ENCODE measurements around the gene METRNL.
A peak's percentile ranks its signal among the peaks of the same experiment; 100 is the strongest.

Gene METRNL

DNA sequence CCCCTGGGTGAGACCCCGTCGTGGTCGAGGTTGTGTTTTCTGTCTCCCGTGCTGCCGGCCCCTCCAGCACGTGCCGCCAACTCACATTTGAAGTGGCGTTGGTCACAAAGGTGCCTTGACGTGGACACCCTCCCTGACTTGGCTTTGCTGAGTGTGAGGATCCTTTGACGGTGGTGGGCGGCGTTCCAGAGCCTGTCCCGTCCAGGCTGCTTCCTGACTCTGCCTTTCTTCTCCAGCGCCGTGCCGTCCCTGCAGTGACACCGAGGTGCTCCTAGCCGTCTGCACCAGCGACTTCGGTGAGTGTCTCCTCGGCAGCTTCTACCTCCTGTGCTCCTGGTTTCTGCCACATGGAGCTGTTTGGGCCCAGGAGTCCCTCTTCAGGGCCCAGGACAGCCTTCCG lies 13.5 kb downstream of the METRNL start:
- ATAC-seq (ENCODE audit: low read depth) = no peak
- peaks cover 21% of the 10 kb centered on the region for H3K4me1 ChIP-seq (ENCODE audit: insufficient read depth, poor library complexity, severe bottlenecking)

DNA sequence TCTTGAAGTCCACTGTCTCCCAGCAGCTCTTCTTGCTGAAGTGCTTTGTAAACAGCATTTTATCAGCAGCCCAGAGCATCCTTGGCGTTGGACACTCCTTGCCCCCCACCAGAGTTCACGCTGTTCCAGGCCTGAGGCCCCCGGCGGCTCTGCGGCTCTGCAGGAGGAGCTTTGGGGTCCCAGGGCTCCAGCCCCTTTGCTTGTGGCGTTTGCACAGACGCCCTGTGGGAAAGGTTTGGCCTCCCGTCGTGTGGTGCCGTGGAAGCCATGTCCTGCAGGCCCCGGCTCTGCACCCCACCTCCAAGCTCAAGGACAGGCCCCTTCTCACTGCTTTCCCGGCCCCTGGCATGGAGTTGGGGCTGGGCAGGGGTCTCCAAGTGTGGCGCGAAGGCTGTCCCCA lies 14.1 kb downstream of the METRNL start:
- Histone ChIP-seq H3K9me3 (ENCODE audit: severe bottlenecking) (no peaks in the 10 kb centered on the region), H3K27ac (ENCODE audit: poor library complexity, severe bottlenecking) (no peak overlapping the region), H3K27me3 (ENCODE audit: insufficient read depth, poor library complexity, severe bottlenecking) (no peaks in the 10 kb centered on the region), H3K4me1 (ENCODE audit: insufficient read depth, poor library complexity, severe bottlenecking) (peaks cover 21% of the 10 kb centered on the region), H3K4me3 (ENCODE audit: severe bottlenecking) (no peak overlapping the region), H3K36me3 (ENCODE audit: low read depth) (peaks cover 5% of the 10 kb centered on the region; the same call in 1 of the 2 replicates)
- TF ChIP-seq, protein P1, sequence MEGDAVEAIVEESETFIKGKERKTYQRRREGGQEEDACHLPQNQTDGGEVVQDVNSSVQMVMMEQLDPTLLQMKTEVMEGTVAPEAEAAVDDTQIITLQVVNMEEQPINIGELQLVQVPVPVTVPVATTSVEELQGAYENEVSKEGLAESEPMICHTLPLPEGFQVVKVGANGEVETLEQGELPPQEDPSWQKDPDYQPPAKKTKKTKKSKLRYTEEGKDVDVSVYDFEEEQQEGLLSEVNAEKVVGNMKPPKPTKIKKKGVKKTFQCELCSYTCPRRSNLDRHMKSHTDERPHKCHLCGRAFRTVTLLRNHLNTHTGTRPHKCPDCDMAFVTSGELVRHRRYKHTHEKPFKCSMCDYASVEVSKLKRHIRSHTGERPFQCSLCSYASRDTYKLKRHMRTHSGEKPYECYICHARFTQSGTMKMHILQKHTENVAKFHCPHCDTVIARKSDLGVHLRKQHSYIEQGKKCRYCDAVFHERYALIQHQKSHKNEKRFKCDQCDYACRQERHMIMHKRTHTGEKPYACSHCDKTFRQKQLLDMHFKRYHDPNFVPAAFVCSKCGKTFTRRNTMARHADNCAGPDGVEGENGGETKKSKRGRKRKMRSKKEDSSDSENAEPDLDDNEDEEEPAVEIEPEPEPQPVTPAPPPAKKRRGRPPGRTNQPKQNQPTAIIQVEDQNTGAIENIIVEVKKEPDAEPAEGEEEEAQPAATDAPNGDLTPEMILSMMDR (IDR thresholded peaks at IDR 0.05; ENCODE audit: poor library complexity, severe bottlenecking) = no peak
- no peak for ATAC-seq (ENCODE audit: low read depth)
- DNase-seq (ENCODE audit: low spot score) = no peak

More for the DNA sequence above, 13.5 kb downstream of the METRNL start:
- Histone ChIP-seq H3K27ac (ENCODE audit: poor library complexity, severe bottlenecking) (no peak overlapping the region), H3K9me3 (ENCODE audit: severe bottlenecking) (no peaks in the 10 kb centered on the region), H3K36me3 (ENCODE audit: low read depth) (peaks cover 5% of the 10 kb centered on the region; the same call in 1 of the 2 replicates), H3K4me3 (ENCODE audit: severe bottlenecking) (no peak overlapping the region), H3K27me3 (ENCODE audit: insufficient read depth, poor library complexity, severe bottlenecking) (no peaks in the 10 kb centered on the region)
- no peak for DNase-seq (ENCODE audit: low spot score)
- TF ChIP-seq, protein P1 (IDR thresholded peaks at IDR 0.05; ENCODE audit: poor library complexity, severe bottlenecking) = no peak

DNA sequence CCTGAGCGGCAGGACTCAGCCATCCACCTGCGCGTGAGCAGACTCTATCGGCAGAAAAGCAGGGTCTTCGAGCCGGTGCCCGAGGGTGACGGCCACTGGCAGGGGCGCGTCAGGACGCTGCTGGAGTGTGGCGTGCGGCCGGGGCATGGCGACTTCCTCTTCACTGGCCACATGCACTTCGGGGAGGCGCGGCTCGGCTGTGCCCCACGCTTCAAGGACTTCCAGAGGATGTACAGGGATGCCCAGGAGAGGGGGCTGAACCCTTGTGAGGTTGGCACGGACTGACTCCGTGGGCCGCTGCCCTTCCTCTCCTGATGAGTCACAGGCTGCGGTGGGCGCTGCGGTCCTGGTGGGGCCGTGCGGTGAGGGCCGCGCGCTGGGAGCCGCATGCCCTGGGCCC lies 14.9 kb downstream of the METRNL start:
- H3K36me3 ChIP-seq (ENCODE audit: low read depth) = peaks cover 5% of the 10 kb centered on the region; the same call in 1 of the 2 replicates
- H3K27ac ChIP-seq (ENCODE audit: poor library complexity, severe bottlenecking) = no peak overlapping the region

DNA sequence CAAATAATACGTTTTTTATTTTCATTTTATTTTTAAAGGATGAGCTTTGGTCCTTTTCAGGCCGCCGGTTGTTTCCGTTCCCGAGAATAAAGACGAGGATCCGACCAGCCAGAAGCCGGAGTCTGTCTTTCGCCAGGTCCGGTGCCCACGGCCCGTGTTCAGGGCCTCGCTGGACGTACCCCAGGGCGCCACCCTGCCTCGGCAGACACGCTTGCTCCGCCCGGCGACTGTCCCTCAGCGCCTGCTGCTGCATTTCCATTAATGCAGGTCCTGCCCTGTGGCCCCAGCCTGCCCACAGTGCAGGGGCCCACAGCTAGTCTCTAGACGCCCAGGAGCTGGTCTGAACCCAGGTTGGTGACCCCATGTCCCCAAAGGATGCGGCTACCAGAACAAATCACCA lies 15.6 kb downstream of the METRNL start:
- Histone ChIP-seq H3K27me3 (ENCODE audit: insufficient read depth, poor library complexity, severe bottlenecking) (no peaks in the 10 kb centered on the region), H3K36me3 (ENCODE audit: low read depth) (peaks cover 5% of the 10 kb centered on the region; the same call in 1 of the 2 replicates), H3K9me3 (ENCODE audit: severe bottlenecking) (no peaks in the 10 kb centered on the region), H3K4me1 (ENCODE audit: insufficient read depth, poor library complexity, severe bottlenecking) (peaks cover 16% of the 10 kb centered on the region), H3K4me3 (ENCODE audit: severe bottlenecking) (no peak overlapping the region), H3K27ac (ENCODE audit: poor library complexity, severe bottlenecking) (no peak overlapping the region)
- TF ChIP-seq, protein P1 (IDR thresholded peaks at IDR 0.05; ENCODE audit: poor library complexity, severe bottlenecking) = no peak
- ATAC-seq (ENCODE audit: low read depth) (no peak), DNase-seq (ENCODE audit: low spot score) (no peak)

More for the DNA sequence above, 14.9 kb downstream of the METRNL start:
- H3K4me3 ChIP-seq (ENCODE audit: severe bottlenecking) = no peak overlapping the region
- DNase-seq (ENCODE audit: low spot score) (no peak), ATAC-seq (ENCODE audit: low read depth) (no peak)
- TF ChIP-seq, protein P1 (IDR thresholded peaks at IDR 0.05; ENCODE audit: poor library complexity, severe bottlenecking) = no peak
- no peaks in the 10 kb centered on the region for H3K9me3 ChIP-seq (ENCODE audit: severe bottlenecking)
- H3K27me3 ChIP-seq (ENCODE audit: insufficient read depth, poor library complexity, severe bottlenecking) = no peaks in the 10 kb centered on the region
- H3K4me1 ChIP-seq (ENCODE audit: insufficient read depth, poor library complexity, severe bottlenecking) = peaks cover 21% of the 10 kb centered on the region

DNA sequence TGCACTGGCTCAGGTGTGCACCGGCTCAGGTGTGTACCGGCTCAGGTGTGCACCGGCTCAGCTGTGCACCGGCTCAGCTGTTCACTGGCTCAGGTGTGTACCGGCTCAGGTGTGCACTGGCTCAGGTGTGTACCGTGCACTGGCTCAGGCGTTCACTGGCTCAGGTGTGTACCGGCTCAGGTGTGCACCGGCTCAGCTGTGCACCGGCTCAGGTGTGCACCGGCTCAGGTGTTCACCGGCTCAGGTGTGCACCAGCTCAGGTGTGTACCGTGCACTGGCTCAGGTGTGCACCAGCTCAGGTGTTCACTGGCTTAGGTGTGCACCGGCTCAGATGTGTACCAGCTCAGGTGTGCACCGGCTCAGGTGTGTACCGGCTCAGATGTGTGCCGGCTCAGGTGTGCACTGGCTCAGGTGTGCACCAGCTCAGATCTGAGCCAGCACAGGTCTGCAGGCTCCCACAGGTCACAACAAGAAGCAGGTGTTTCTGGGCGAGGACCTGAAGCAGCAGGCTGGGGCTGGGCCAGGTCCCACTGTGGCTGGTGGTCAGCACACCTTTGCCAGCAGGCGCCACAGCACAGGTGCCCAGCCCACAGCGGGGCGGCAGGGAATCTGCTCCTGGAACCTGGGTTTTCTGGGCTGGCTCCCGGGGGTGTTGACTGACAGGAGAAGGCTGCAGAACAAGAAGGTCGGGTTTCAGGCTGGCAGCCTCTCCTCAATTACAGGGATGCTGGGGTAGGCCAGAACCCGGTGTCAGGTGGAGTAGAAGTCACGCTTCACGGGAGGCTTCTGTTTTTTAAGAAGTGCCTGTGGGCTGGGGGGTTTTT lies 17.2 kb downstream of the METRNL start:
- peaks cover 6% of the 10 kb centered on the region for H3K4me1 ChIP-seq (ENCODE audit: insufficient read depth, poor library complexity, severe bottlenecking)
- DNase-seq (ENCODE audit: low spot score) = no peak
- ATAC-seq (ENCODE audit: low read depth) = peak; percentile 24; the same call in 2 of the 3 replicates
- no peaks in the 10 kb centered on the region for H3K9me3 ChIP-seq (ENCODE audit: severe bottlenecking)
- H3K27ac ChIP-seq (ENCODE audit: poor library complexity, severe bottlenecking) = no peak overlapping the region
- no peak overlapping the region for H3K4me3 ChIP-seq (ENCODE audit: severe bottlenecking)
- TF ChIP-seq, protein P1 (IDR thresholded peaks at IDR 0.05; ENCODE audit: poor library complexity, severe bottlenecking) = no peak
- H3K27me3 ChIP-seq (ENCODE audit: insufficient read depth, poor library complexity, severe bottlenecking) = no peaks in the 10 kb centered on the region
- H3K36me3 ChIP-seq (ENCODE audit: low read depth) = peaks cover 5% of the 10 kb centered on the region; the same call in 1 of the 2 replicates

Measured in RWPE2 (cell line).